WTC11 (cell line): ENCODE results near the gene ISG20L2.

ENCODE experiments used
- CBFB ChIP-seq: sonication (generic); formaldehyde crosslinking; IDR thresholded peaks from 2 replicates; pipeline ENCODE4 v1.8.1; 2022; ENCODE audit warnings: mild to moderate bottlenecking, low read depth, missing genetic modification reagents
- FOXP1 ChIP-seq: sonication (generic); formaldehyde crosslinking; IDR thresholded peaks from 2 replicates; pipeline ENCODE4 v1.8.0; 2022; ENCODE audit warnings: missing genetic modification reagents, mild to moderate bottlenecking, moderate library complexity, borderline replicate concordance
- NR2C2 ChIP-seq: sonication (generic); formaldehyde crosslinking; IDR thresholded peaks from 2 replicates; pipeline ENCODE4 v1.8.0; 2022; ENCODE audit warnings: mild to moderate bottlenecking, missing genetic modification reagents
- TP53 ChIP-seq: sonication (generic); formaldehyde crosslinking; IDR thresholded peaks from 2 replicates; pipeline ENCODE4 v1.8.1; 2023; ENCODE audit warnings: mild to moderate bottlenecking, missing genetic modification reagents
- TF ChIP-seq, protein P1 (sequence below): fragments of 200-600 bp; IDR thresholded peaks from 2 replicates; pipeline ENCODE4 v1.8.0; 2022; ENCODE audit warnings: antibody characterized with exemption
- TF ChIP-seq, protein P2 (sequence below): sonication (generic); formaldehyde crosslinking; IDR thresholded peaks from 2 replicates; pipeline ENCODE4 v1.8.0; 2022; ENCODE audit warnings: mild to moderate bottlenecking, missing genetic modification reagents
- TF ChIP-seq, protein P3 (sequence below): sonication (generic); formaldehyde crosslinking; IDR thresholded peaks from 2 replicates; pipeline ENCODE4 v1.8.1; 2023; ENCODE audit warnings: mild to moderate bottlenecking, missing genetic modification reagents, moderate library complexity
- TF ChIP-seq, protein P4 (sequence below): sonication (generic); formaldehyde crosslinking; IDR thresholded peaks from 2 replicates; pipeline ENCODE4 v1.8.1; 2022; ENCODE audit warnings: low read depth, mild to moderate bottlenecking, moderate library complexity, missing genetic modification reagents, borderline replicate concordance
- TF ChIP-seq, protein P5 (sequence below): sonication (generic); formaldehyde crosslinking; IDR thresholded peaks from 2 replicates; pipeline ENCODE4 v1.8.1; 2023; ENCODE audit warnings: mild to moderate bottlenecking, missing genetic modification reagents, borderline replicate concordance

DNA sequence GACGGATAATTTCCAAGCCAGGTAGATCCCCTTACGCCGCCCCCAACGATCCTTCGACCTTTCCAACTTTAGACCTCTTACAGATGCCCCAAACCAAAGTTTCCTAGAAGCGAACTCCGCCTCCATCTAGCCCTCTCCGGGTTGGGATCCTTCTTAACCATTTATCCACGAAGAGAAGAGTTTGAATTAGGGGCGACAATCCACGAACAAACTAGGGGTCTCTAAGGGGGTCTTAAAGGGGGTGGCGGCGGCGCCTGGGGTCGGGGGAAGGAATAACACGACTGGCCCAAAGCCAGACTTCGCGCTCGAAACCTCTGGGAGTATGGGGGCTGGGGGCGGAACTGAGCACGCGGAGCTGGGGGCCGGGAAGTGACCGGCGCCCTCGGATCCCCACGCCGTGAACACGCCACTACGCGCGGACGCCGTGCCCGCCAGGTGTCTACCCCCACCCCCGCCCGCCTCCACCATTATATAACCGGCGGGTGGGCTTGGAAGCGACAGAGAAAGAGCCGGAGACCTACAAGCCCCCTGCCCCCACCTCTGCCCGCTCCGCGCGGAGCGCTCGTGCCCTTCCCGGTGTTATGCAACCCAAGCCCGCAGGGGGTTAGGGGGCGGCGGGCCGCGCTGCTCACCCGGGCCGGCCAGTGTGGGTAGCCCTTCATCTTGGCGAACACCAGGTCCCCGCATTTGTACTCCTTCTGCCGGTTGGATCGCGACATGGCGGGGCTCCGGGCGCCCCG lies 22.3 kb upstream of the ISG20L2 start:
- TF ChIP-seq, protein P1, sequence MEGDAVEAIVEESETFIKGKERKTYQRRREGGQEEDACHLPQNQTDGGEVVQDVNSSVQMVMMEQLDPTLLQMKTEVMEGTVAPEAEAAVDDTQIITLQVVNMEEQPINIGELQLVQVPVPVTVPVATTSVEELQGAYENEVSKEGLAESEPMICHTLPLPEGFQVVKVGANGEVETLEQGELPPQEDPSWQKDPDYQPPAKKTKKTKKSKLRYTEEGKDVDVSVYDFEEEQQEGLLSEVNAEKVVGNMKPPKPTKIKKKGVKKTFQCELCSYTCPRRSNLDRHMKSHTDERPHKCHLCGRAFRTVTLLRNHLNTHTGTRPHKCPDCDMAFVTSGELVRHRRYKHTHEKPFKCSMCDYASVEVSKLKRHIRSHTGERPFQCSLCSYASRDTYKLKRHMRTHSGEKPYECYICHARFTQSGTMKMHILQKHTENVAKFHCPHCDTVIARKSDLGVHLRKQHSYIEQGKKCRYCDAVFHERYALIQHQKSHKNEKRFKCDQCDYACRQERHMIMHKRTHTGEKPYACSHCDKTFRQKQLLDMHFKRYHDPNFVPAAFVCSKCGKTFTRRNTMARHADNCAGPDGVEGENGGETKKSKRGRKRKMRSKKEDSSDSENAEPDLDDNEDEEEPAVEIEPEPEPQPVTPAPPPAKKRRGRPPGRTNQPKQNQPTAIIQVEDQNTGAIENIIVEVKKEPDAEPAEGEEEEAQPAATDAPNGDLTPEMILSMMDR: no peak
- TF ChIP-seq TP53 (CRISPR knock-in tag): peak; percentile 72; the same call in 1 of the 2 replicates
- TF ChIP-seq, protein P2, sequence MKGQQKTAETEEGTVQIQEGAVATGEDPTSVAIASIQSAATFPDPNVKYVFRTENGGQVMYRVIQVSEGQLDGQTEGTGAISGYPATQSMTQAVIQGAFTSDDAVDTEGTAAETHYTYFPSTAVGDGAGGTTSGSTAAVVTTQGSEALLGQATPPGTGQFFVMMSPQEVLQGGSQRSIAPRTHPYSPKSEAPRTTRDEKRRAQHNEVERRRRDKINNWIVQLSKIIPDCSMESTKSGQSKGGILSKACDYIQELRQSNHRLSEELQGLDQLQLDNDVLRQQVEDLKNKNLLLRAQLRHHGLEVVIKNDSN (CRISPR knock-in tag): 0 out of 2 replicates have a peak, but pooled peaks have one; percentile 35
- TF ChIP-seq, protein P3, sequence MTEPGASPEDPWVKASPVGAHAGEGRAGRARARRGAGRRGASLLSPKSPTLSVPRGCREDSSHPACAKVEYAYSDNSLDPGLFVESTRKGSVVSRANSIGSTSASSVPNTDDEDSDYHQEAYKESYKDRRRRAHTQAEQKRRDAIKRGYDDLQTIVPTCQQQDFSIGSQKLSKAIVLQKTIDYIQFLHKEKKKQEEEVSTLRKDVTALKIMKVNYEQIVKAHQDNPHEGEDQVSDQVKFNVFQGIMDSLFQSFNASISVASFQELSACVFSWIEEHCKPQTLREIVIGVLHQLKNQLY (CRISPR knock-in tag): no peak
- no peak for TF ChIP-seq CBFB (CRISPR knock-in tag)
- no peak for TF ChIP-seq FOXP1 (CRISPR knock-in tag)
- TF ChIP-seq, protein P4, sequence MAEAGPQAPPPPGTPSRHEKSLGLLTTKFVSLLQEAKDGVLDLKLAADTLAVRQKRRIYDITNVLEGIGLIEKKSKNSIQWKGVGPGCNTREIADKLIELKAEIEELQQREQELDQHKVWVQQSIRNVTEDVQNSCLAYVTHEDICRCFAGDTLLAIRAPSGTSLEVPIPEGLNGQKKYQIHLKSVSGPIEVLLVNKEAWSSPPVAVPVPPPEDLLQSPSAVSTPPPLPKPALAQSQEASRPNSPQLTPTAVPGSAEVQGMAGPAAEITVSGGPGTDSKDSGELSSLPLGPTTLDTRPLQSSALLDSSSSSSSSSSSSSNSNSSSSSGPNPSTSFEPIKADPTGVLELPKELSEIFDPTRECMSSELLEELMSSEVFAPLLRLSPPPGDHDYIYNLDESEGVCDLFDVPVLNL (CRISPR knock-in tag): no peak
- TF ChIP-seq NR2C2 (CRISPR knock-in tag): no peak
- TF ChIP-seq, protein P5, sequence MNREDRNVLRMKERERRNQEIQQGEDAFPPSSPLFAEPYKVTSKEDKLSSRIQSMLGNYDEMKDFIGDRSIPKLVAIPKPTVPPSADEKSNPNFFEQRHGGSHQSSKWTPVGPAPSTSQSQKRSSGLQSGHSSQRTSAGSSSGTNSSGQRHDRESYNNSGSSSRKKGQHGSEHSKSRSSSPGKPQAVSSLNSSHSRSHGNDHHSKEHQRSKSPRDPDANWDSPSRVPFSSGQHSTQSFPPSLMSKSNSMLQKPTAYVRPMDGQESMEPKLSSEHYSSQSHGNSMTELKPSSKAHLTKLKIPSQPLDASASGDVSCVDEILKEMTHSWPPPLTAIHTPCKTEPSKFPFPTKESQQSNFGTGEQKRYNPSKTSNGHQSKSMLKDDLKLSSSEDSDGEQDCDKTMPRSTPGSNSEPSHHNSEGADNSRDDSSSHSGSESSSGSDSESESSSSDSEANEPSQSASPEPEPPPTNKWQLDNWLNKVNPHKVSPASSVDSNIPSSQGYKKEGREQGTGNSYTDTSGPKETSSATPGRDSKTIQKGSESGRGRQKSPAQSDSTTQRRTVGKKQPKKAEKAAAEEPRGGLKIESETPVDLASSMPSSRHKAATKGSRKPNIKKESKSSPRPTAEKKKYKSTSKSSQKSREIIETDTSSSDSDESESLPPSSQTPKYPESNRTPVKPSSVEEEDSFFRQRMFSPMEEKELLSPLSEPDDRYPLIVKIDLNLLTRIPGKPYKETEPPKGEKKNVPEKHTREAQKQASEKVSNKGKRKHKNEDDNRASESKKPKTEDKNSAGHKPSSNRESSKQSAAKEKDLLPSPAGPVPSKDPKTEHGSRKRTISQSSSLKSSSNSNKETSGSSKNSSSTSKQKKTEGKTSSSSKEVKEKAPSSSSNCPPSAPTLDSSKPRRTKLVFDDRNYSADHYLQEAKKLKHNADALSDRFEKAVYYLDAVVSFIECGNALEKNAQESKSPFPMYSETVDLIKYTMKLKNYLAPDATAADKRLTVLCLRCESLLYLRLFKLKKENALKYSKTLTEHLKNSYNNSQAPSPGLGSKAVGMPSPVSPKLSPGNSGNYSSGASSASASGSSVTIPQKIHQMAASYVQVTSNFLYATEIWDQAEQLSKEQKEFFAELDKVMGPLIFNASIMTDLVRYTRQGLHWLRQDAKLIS: no peak
